NCI-H1048 (cell line): Measurements from ENCODE around the gene NEK10.
A peak's percentile ranks its signal among the peaks of the same experiment; 100 is the strongest.
"Not testable (repeated sequence)": the region's sequence is repeated elsewhere in the genome, so short reads cannot be mapped to it uniquely, and the experiment has no call there.

Source experiments
- DNase-seq: peaks from one replicate; lab custom pipeline; 2025; lab: John Stamatoyannopoulos, UW

Gene NEK10, protein sequence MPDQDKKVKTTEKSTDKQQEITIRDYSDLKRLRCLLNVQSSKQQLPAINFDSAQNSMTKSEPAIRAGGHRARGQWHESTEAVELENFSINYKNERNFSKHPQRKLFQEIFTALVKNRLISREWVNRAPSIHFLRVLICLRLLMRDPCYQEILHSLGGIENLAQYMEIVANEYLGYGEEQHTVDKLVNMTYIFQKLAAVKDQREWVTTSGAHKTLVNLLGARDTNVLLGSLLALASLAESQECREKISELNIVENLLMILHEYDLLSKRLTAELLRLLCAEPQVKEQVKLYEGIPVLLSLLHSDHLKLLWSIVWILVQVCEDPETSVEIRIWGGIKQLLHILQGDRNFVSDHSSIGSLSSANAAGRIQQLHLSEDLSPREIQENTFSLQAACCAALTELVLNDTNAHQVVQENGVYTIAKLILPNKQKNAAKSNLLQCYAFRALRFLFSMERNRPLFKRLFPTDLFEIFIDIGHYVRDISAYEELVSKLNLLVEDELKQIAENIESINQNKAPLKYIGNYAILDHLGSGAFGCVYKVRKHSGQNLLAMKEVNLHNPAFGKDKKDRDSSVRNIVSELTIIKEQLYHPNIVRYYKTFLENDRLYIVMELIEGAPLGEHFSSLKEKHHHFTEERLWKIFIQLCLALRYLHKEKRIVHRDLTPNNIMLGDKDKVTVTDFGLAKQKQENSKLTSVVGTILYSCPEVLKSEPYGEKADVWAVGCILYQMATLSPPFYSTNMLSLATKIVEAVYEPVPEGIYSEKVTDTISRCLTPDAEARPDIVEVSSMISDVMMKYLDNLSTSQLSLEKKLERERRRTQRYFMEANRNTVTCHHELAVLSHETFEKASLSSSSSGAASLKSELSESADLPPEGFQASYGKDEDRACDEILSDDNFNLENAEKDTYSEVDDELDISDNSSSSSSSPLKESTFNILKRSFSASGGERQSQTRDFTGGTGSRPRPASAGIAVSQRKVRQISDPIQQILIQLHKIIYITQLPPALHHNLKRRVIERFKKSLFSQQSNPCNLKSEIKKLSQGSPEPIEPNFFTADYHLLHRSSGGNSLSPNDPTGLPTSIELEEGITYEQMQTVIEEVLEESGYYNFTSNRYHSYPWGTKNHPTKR

DNA sequence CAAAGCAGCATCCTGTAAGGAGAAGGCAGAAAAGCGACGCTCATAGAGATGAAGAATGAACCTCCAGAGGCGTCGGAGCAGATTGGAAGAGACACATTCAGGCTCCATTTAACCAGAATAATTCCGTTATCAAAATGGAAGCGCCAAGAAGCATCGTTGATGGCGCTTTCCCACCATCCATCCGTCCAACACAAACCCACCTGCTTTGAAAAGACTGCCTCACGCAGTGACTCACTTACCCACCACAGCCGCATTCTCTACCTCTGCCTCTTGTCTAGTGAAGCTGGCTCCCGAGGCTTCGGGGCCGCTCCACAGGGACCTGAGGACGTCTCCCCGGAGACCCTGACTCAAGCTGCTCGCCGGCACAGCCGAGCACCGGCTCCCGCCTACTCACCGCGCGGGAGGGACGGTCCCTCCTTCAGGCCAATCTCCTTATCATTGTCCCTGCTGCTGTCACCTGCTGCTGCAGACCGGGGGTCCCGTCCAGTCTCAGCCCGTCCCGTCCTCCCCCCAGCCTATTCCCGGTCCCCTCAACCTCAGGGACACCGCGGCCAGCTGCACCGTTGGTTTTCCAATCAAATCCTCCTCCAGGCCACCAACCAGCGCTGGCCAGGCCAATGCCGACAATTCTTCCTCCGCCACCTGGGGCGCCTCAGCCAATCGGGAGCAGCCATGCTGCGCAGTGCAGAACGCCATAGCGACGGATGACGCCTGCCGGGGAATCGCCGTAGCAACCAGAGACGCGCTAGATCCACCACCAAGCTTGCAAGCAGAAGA is at the start of gene NEK10:
NEK10 (minus strand) TSS at position 553 of the 777 bp plus-strand sequence. CDS start 16,501 bp downstream, outside the sequence.
- no peak for DNase-seq

DNA sequence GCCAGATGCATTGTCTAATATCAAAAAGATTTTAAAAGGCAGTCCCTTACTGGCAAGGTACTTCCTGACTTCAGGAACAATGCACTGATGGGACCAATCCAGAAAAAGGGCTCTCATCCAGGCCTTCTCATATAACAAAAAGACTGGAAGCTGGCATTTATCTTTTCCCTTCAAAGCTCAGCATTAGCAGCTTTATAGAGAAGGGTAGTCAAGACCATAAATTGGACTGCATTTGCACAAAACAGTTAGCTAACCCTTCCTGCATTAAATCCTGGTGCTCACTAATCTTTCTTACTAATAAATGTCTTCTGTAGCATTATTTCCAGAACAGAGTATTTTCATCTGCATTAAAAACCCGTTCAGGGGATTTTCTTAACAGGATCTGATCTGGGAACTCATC is 46.0 kb upstream of the NEK10 start:
- no peak for DNase-seq

DNA sequence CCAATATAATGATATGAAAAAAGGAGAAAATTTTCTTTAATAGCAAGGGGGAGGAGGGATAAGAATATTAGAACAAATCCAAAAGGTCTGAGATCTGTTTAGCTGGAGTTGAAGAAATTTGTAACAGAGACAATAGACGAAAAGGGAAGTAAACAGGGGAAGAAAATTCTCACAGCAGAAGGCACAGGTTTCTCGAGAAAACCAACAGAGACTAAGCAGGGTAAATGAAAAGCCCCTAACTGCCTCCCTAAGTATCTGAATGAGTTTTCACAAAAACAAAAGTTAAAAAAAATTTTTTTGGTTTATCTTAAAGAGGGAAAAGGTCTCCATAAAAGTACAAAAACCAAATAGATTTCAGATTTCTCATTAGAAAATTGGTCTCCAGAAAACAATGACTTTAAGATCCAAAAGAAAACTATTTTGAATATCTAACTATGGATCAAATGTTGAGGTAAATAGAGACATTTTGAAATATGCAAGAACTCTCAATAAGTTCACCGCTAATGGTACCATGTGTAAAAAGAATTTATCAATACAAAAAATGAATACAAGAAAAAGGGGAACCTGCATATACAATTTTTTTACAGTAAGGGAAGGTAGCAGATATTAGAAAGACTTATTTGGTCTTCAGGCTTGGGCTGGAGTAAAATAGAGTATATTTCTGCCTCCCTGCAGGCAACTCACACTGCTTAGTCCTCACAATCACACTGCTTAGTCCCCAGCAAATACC is 23.9 kb upstream of the NEK10 start:
- no peak for DNase-seq

DNA sequence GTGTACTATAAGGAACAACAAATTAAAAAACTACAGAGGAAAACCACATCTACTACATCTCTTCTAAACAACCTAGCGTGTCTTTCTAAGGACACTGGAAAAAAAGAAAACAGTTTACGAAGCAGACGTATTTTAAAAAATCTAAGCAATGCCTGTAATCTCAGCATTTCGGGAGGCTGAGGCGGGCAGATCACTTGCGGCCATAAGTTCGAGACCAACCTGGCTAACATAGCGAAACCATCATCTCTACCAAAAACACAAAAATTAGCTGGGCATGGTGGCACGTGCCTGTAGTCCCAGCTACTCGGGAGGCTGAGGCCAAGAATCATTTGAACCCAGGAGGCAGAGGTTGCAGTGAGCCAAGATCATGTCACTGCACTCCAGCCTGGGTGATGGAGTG is 23.2 kb upstream of the NEK10 start:
- not testable (repeated sequence) for DNase-seq

DNA sequence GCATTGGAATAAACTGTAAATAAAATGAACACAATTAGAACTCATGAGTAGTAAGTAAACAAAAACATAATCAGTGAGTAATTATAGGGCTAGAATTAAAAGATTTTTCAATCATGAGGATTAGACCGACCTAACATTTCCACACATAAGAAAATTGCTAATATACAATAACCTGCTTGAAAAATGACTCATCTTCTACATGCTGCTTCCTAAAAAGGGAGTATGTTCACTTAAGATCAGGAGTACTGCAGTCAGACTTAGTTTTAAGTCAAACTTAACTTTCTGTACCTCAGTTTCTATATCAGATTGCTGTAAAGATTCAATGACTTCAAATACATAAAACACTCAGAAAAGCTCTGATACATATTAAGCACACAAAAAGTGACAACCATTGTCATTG is 22.6 kb upstream of the NEK10 start:
- DNase-seq: no peak

DNA sequence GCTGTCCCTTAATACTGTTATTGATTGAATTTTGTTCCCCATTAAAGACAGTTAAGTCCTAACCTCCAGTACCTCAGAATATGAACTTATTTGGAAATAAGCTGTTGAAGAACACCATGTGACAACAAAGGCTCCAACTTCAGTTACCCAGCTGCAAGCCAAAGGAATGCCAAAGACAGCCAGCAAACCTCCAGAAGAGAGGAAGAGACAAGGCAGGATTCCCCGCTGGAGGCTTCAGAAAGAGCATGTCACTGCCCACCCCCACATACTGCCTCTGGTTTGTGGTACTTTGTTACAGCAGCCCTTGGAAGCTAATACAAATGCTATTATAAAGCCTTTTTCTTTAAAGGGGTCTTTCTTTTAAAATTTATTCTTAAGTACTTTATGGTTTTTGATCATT is 18.4 kb upstream of the NEK10 start:
- no peak for DNase-seq

DNA sequence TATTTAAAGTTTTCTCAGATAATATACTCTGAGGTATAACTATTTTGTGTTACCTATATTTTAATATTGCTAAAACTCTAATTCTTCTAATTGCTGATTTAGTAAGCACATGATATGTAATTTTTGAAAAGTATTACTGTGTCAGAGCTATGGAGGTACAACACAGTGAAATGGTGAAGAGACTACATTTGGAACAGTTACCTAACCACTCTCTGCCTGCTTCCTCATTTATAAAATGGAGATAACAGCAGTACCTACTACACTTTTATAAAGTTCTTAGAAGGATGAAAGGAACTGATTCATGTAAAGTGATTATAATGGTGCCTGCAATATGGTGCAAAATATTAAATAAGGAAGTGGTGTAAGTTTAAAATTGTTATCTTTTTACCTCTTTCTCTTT is 16.3 kb upstream of the NEK10 start:
- no peak for DNase-seq

DNA sequence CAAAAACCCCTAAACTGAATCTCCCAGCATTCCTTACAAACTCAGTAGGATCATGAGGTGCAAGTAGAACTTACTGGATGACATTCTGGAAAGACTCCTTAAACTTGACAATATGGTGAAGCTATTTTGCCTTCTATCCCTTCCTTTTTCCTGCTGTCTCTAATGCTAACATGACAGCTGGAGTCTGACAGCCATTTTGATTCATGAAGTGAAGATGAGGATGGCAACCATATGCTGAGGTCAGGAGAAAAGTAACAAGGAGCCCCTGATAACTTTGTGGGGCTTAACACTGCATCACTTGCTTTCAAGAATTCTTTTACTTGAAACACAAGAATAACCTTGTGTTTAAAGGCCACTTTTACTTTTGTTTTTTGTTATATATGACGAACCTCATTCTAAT is 15.0 kb upstream of the NEK10 start:
- no peak for DNase-seq

DNA sequence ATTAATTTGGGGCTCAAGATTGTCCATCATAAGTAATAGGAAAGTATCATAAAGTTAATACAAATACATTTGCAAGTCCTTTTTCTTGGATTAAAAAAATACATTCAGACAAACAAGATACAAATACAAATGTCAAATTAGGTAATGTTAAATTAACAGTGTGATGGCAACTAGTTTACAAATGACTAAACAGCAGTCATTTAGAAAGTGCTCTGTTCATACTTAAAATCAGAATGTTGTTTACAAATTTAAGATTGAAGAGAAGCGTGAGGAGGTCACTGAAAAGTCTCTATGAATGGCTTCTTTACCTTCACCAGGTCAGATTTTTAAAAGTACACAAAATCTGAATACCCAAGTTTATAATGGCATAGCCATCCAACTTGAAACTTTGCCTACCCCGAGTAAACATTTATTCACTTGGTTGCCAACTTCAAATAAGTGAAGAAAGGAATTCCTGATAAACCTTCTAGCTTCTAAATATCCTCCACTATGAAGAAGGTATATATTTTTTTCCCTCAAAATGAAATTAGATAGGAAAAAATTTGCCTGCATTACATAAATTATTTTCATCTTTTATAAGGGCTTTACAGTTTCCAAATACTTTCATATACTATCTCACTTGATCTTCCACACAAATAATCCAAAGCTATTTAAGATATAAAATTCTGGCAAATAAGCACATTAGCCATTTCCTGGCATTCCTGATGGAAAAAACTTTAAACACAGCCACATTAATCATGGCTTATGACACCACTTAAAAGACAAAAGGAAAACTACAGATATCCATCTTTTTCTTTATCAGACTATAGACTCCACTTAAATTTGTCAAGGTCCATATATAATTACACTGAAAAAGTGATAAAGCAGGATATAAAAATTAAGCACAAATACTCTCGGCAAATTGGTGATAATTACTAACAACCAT is 11.5 kb upstream of the NEK10 start:
- no peak for DNase-seq

DNA sequence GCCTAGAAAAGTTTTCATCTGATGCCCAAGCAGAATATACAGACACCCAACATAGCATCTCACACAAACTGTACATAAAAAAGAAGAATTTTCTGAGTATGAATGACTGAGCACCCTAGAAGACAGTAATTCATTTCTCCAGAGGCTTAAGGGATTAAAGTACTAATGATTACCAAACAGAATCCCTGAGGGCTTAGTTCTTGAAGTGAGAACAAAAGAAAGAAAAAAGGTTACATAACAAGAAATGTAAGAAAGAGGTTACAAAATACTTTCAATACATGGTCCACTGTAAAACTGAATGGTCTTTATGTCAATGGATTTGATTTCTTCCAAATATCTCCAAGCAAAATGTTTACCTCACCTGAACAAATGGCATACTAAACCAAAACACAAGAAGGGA is 9.1 kb upstream of the NEK10 start:
- DNase-seq: no peak

DNA sequence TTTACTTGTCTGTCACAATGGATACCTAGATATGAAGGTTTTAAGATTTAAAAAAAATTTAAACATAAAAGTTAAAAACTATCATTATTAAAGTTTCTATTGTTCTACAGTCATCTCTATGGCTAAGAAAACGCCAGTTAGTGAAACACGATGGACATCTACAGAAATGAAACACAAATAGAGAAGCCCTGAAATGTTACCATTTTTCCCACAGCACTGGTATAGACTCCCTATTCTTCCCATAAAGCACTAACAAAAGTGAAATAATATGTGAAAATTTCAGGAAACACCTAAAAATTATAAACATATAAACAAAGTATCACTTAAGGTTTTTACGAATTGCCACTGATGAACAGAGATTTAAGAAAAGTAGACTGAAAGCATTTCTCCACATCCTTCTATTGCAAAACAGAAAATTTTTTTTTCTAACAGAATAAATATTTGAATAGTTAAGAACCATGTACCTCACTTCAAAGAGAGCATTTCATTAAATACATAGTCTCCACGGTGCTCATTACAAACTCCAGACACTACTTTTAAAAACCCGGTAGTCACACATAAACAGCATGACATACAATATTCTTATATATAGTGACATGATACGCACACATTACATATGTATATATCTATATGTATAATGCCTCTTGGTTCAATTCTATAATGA is 7.1 kb upstream of the NEK10 start:
- DNase-seq: no peak

DNA sequence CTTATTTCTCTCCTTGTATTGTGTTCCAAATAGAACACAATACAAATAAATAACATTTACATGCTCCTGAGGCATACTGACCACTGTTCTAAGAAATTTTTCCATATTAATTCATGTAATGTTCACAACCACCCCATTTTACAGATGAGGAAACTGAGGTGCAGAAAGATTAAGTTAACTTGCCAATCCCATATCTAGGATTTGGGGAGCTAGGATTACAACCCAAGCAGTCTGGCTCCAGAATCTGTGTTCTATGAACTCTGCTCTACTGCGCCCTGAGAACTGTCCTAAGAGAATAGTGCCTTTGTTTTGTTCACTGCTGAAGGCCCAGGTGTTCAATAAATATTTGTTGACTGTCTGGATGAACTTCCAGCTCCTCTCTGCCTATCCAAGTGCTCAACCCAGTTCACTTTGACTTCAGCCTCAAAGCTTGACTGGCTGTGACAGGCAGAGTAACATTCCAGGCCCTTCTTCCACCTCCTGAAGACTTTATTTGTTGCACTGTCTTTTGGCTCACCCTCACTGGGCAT is 3.1 kb downstream of the NEK10 start:
- DNase-seq: no peak

DNA sequence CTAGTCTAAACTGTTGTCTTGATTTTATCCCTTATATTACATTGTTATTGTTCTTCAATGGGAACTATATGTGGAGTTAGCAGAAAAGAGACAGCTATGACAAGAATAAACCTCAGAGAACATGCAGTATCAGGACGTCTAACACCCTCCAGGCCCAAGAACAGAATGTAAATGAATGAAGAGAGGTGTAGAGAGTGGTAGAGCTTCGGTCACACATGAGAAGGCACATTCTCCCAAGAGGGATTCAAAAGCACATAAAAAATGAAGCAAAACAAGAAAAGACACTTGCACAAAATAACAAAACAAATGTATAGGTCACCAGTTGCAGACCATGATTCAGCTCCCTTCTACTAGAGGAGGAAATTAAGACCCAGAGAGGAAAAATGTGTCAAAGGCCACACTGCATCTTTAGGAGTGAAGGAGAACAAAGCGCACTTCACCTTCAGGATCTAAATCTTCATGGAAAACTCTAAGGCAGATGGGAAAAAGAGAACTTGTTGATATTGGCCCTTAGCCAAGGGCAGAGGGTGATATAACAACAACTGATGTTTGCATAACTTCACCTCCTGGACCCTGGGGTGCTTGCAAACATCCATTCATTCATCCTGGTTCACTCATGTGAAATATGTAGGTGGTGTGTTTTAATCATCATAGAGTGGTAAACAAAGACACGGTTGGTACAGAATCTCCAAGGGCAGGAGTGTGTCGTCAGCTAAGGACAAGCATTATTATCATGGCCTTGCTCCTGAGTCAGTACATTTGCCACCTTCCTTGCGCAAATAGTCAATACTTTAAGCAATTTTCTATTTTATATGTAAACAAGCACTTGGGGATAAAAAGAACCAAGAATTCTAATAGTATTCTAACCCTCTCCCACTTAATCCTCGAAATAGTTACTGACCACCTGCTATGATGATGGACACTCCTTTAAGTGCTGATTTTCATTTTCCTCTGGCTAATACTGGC is 8.8 kb downstream of the NEK10 start:
- DNase-seq: peak; percentile 23

DNA sequence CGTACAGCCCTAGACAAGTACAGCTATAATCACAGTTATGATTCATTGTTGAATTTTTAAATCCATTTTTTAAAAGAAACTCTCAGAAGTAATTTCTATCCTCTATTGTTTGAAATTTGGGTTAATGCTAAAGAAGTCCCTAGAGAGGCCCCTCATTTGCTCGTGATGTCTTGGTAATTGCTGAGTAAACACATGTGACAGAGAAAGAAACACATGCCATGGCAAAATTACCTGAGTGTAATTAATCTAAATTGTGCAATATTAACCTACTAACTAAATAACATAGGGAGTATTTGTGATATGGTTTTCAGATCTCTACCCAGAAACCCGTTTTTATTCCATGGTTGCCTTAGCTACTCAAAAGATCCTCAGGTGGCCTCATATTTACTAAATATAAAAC is 10.8 kb downstream of the NEK10 start:
- no peak for DNase-seq

DNA sequence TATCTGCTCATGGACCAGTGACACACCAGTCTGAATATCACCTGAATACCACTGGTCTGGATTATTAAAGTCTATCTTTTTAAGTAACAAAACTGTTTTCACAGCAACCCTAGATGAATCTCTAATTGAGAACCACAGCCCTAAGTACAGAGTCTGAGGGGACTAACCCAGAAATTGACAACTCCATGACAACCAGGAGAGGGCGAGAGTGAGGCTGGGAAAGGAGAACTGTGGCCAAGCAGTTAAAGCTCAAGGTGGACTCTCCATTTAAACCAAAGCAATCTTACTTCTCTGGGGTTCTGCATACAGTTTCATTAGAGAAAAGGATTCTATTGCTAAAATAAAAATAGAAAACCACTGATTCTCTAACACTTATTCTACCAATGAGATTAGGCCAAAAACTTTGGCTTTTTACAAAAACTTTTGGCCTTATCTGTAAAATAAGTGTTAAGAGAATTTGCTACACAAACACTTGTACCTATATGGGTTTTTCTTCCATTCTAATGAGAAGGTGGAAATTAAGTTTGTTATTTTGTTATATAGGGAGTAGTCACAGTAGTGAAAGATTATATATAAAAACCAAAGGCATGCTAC is 11.4 kb downstream of the NEK10 start:
- no peak for DNase-seq

DNA sequence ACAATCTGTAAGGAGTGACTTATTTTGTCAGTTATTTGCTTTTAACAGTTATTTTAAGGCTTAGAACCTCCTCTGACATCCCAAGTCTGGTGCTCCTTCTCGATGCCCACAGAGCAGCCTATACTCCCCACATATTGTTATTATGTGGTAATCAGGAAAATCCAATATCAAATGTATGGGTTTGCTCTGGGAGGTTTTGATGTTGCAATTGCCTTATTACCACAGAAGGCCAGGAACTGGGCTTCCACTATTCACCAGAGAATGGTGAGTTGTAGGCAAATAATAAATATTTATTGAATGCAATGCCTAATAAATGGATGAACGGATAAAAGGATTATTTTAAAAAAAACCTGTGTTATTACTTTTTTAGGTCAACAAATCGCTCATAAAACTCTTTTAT is 12.2 kb downstream of the NEK10 start:
- DNase-seq: no peak

DNA sequence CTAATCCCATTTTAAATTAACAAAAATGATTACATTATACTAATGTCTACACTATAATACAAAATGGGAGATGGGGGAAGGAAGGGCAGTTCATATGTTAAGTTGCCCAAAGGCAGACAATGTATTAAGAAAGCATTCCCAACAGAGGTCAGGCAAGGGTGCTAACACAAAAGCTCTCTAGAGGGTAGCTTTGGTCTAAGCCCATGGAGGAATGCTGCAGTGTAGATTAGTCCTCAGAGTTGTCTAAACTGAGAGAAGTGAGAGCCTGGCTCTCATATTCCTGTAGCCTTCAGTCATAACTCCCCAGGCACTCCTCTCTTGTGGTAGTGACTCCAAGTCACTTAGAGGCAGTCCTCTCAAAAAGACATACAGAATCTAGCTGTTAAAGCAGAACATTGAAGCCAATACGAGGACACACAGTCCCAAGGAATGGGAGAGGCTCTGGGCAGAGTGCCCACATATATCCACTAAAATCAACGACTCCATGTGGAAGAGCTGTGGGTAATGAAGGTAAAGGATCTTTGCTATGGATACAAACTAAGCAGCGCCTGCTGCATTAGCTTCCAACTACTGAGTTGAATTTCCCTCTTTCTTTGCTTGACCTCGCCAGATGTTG is 14.5 kb downstream of the NEK10 start:
- DNase-seq: no peak
